Osteocyte (in vitro differentiated cells): ENCODE measurements around the gene TERT. TPM values are rescaled to one million over a fixed set of nuclear protein-coding genes. Genes with fewer than 3 reads are reported as not detected.
"Not testable (repeated sequence)": the region's sequence is repeated elsewhere in the genome, so short reads cannot be mapped to it uniquely, and the experiment has no call there.

Source experiments
- DNase-seq: peaks from one replicate; pipeline ENCODE4 v3.0.0; 2021; ENCODE audit warnings: mixed read lengths; ENCODE audit not compliant: unreplicated experiment; ENCODE audit errors: extremely low spot score
- H3K27ac Mint-ChIP-seq: one replicate; pipeline ENCODE4 v1.8.0; 2021; ENCODE audit warnings: mild to moderate bottlenecking, mixed read lengths; ENCODE audit not compliant: unreplicated experiment
- H3K27me3 Mint-ChIP-seq: one replicate; pipeline ENCODE4 v1.8.0; 2021; ENCODE audit warnings: mixed read lengths; ENCODE audit not compliant: unreplicated experiment
- H3K36me3 Mint-ChIP-seq: one replicate; pipeline ENCODE4 v1.8.0; 2021; ENCODE audit warnings: mixed read lengths; ENCODE audit not compliant: unreplicated experiment
- H3K4me1 Mint-ChIP-seq: one replicate; pipeline ENCODE4 v1.8.0; 2021; ENCODE audit warnings: mixed read lengths; ENCODE audit not compliant: unreplicated experiment
- H3K4me3 Mint-ChIP-seq: one replicate; pipeline ENCODE4 v1.8.0; 2021; ENCODE audit warnings: mild to moderate bottlenecking, moderate library complexity, mixed read lengths; ENCODE audit not compliant: unreplicated experiment
- H3K9me3 Mint-ChIP-seq: one replicate; pipeline ENCODE4 v1.8.0; 2021; ENCODE audit warnings: mixed read lengths; ENCODE audit not compliant: unreplicated experiment
- CTCF ChIP-seq: fragments of 200-600 bp; sonication (generic); IDR thresholded peaks from 2 replicates; pipeline ENCODE4 v1.5.0; 2021; ENCODE audit warnings: antibody characterized with exemption, mild to moderate bottlenecking, moderate library complexity
- total RNA-seq: library from RNA; stranded (reverse); gene quantifications from 2 replicates; pipeline ENCODE4 v1.2.1, GENCODE V29; 2021

The TERT gene
- total RNA-seq, 1 donor from 2014 or later: not detected

- Mint-ChIP-seq H3K27ac (no peak overlapping the region), H3K36me3 (no peaks in the 10 kb centered on the region), H3K4me3 (no peak overlapping the region), H3K9me3 (no peaks in the 10 kb centered on the region), H3K27me3 (peaks cover 30% of the 10 kb centered on the region), H3K4me1 (no peaks in the 10 kb centered on the region)
- no peak for TF ChIP-seq CTCF
- peak; percentile 85 for DNase-seq
These were observed 548 bp downstream of the TERT start for GRCh38 chr5:1294206-1294834.

- TF ChIP-seq CTCF: no peak
- no peak overlapping the region for H3K27ac Mint-ChIP-seq
- H3K36me3 Mint-ChIP-seq: no peaks in the 10 kb centered on the region
- peaks cover 1% of the 10 kb centered on the region for H3K9me3 Mint-ChIP-seq
- peaks cover 29% of the 10 kb centered on the region for H3K27me3 Mint-ChIP-seq
- no peak overlapping the region for H3K4me3 Mint-ChIP-seq
- DNase-seq: peak; percentile 79
- H3K4me1 Mint-ChIP-seq: no peaks in the 10 kb centered on the region
These were observed 1.3 kb downstream of the TERT start for GRCh38 chr5:1293416-1294205.

GRCh38 chr5:1292846-1293415 lies 1.9 kb downstream of the TERT start:
- Mint-ChIP-seq H3K27me3 (peaks cover 32% of the 10 kb centered on the region), H3K4me1 (no peaks in the 10 kb centered on the region), H3K9me3 (peaks cover 8% of the 10 kb centered on the region), H3K36me3 (no peaks in the 10 kb centered on the region), H3K27ac (no peak overlapping the region), H3K4me3 (no peak overlapping the region)
- peak; percentile 81 for DNase-seq
- TF ChIP-seq CTCF: no peak

- peaks cover 32% of the 10 kb centered on the region for H3K27me3 Mint-ChIP-seq
- H3K27ac Mint-ChIP-seq: no peak overlapping the region
- TF ChIP-seq CTCF: no peak
- H3K4me1 Mint-ChIP-seq: no peaks in the 10 kb centered on the region
- H3K9me3 Mint-ChIP-seq: peaks cover 9% of the 10 kb centered on the region
- H3K4me3 Mint-ChIP-seq: no peak overlapping the region
- peak; percentile 49 for DNase-seq
- no peaks in the 10 kb centered on the region for H3K36me3 Mint-ChIP-seq
These were observed 2.7 kb downstream of the TERT start for GRCh38 chr5:1292139-1292538.

GRCh38 chr5:1291611-1292080 lies 3.2 kb downstream of the TERT start:
- H3K4me3 Mint-ChIP-seq: no peak overlapping the region
- H3K36me3 Mint-ChIP-seq: no peaks in the 10 kb centered on the region
- no peaks in the 10 kb centered on the region for H3K4me1 Mint-ChIP-seq
- TF ChIP-seq CTCF: no peak
- peaks cover 9% of the 10 kb centered on the region for H3K9me3 Mint-ChIP-seq
- no peak overlapping the region for H3K27ac Mint-ChIP-seq
- peaks cover 32% of the 10 kb centered on the region for H3K27me3 Mint-ChIP-seq
- peak; percentile 72 for DNase-seq

GRCh38 chr5:1290956-1291355 lies 3.9 kb downstream of the TERT start:
- H3K27ac Mint-ChIP-seq, H3K4me3 Mint-ChIP-seq, H3K36me3 Mint-ChIP-seq, H3K9me3 Mint-ChIP-seq, H3K4me1 Mint-ChIP-seq: not testable (repeated sequence)
- peaks cover 25% of the 10 kb centered on the region for H3K27me3 Mint-ChIP-seq
- peak; percentile 69 for DNase-seq

GRCh38 chr5:1289559-1289958 lies 5.3 kb downstream of the TERT start:
- H3K4me1 Mint-ChIP-seq, H3K27ac Mint-ChIP-seq, H3K4me3 Mint-ChIP-seq, H3K36me3 Mint-ChIP-seq, H3K9me3 Mint-ChIP-seq: not testable (repeated sequence)
- peaks cover 19% of the 10 kb centered on the region for H3K27me3 Mint-ChIP-seq
- peak; percentile 62 for DNase-seq
